ENCODE results near the gene FREM3.
"Not testable (repeated sequence)": the region's sequence is repeated elsewhere in the genome, so short reads cannot be mapped to it uniquely, and the experiment has no call there.

GRCh38 chr4:143736061-143736460, 35.6 kb upstream of the FREM3 start:
- TF ChIP-seq POLR2A, CTCF (IDR thresholded peaks at IDR 0.05): not testable (repeated sequence)

Data from tibial nerve (tissue), 3 donors.